GM21619 (cell line): Measurements from ENCODE around the gene ZNF285.
"Not testable (repeated sequence)": the region's sequence is repeated elsewhere in the genome, so short reads cannot be mapped to it uniquely, and the experiment has no call there.

Source experiments
- ATAC-seq: cut with Tn5 transposase; IDR thresholded peaks from one replicate; pipeline ENCODE4 v1.9.1; 2021; ENCODE audit not compliant: unreplicated experiment

Gene ZNF285

GRCh38 chr19:44401139-44402115 is at the start of gene ZNF285:
Gene ZNF285 (minus strand): TSS chr19:44401608. CDS start chr19:44397213, 4,395 bp downstream.
- ATAC-seq, result no peak

GRCh38 chr19:44447916-44448674 is 46.7 kb upstream of the ZNF285 start, which contains the start of gene ZNF229:
Gene ZNF229 (minus strand): TSS chr19:44448472. CDS start chr19:44442847, 5,625 bp downstream.
- no peak for ATAC-seq

GRCh38 chr19:44438441-44438840 is 37.0 kb upstream of the ZNF285 start:
- ATAC-seq, result no peak

GRCh38 chr19:44435441-44435840 is 34.0 kb upstream of the ZNF285 start:
- ATAC-seq, result no peak

GRCh38 chr19:44430956-44431355 is 29.5 kb upstream of the ZNF285 start:
- no peak for ATAC-seq

- ATAC-seq, result not testable (repeated sequence)
These were observed 14.1 kb upstream of the ZNF285 start for GRCh38 chr19:44415553-44415952.

GRCh38 chr19:44389268-44389667 is 12.1 kb downstream of the ZNF285 start:
- not testable (repeated sequence) for ATAC-seq

GRCh38 chr19:44374789-44375188 is 26.6 kb downstream of the ZNF285 start:
- ATAC-seq, result no peak

GRCh38 chr19:44371815-44372480 is 29.5 kb downstream of the ZNF285 start:
- ATAC-seq, result no peak

GRCh38 chr19:44367024-44367423 is 34.4 kb downstream of the ZNF285 start:
- no peak for ATAC-seq

- no peak for ATAC-seq
These were observed 44.9 kb downstream of the ZNF285 start, which contains the start of gene ZNF112 for GRCh38 chr19:44356383-44357111. Gene ZNF112 (minus strand): TSS chr19:44356680. CDS start chr19:44340539, 16,141 bp downstream.

GRCh38 chr19:44346556-44346955 is 54.9 kb downstream of the ZNF285 start:
- no peak for ATAC-seq

- no peak for ATAC-seq
These were observed 55.4 kb downstream of the ZNF285 start for GRCh38 chr19:44345959-44346358.

GRCh38 chr19:44344255-44344654 is 57.2 kb downstream of the ZNF285 start:
- ATAC-seq, result no peak

GRCh38 chr19:44341794-44342193 is 59.6 kb downstream of the ZNF285 start:
- no peak for ATAC-seq

- not testable (repeated sequence) for ATAC-seq
These were observed 66.8 kb downstream of the ZNF285 start for GRCh38 chr19:44334639-44335038.
